Measurements from ENCODE around the gene SLC25A12. TPM values are rescaled to one million over a fixed set of nuclear protein-coding genes. Genes with fewer than 3 reads are reported as not detected.

The SLC25A12 gene
- total and polyA plus RNA-seq, 7 donors: 19.1 to 83.6 (median 66.5) TPM

DNA sequence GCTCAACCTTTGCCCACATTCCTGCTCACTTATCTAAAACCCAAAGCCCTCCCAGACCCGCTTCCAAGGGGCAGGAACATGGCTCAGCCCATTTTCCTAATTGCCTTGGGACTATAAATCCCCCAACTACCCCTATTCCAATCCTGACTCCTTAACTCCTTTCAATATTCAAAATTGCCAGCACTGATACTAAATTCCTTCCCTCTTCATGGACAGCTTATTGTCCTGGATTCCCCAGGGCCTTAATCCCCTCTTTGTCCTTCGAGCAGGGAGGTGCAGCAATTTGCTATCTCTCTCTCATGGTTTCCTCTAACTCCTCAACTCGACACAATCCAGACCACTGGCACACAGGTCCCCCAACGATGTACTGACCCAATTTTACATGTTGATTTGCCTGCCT is 99.1 kb downstream of the SLC25A12 start:
- intact Hi-C loops (cut with DNase I): no loop called here
- Histone ChIP-seq H3K27ac (no peak overlapping the region), H3K4me1 (no peaks in the 10 kb centered on the region), H3K36me3 (ENCODE audit: insufficient read depth in 1 of 2, low read depth in 1 of 2) (peaks cover 3 to 74% of the 10 kb centered on the region in 2 donors), H3K27me3 (ENCODE audit: insufficient read depth in 3 of 3, low read length in 2 of 3) (no peaks in the 10 kb centered on the region), H3K4me3 (no peak overlapping the region), H3K9me3 (no peaks in the 10 kb centered on the region)
- 59 to 60% (median 60%) methylated on average over 4 of the region's 4 CpGs for WGBS, 3 donors
- DNase-seq (no peak), ATAC-seq (no peak)
- TF ChIP-seq, protein P1, sequence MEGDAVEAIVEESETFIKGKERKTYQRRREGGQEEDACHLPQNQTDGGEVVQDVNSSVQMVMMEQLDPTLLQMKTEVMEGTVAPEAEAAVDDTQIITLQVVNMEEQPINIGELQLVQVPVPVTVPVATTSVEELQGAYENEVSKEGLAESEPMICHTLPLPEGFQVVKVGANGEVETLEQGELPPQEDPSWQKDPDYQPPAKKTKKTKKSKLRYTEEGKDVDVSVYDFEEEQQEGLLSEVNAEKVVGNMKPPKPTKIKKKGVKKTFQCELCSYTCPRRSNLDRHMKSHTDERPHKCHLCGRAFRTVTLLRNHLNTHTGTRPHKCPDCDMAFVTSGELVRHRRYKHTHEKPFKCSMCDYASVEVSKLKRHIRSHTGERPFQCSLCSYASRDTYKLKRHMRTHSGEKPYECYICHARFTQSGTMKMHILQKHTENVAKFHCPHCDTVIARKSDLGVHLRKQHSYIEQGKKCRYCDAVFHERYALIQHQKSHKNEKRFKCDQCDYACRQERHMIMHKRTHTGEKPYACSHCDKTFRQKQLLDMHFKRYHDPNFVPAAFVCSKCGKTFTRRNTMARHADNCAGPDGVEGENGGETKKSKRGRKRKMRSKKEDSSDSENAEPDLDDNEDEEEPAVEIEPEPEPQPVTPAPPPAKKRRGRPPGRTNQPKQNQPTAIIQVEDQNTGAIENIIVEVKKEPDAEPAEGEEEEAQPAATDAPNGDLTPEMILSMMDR (IDR thresholded peaks at IDR 0.05): no peak

DNA sequence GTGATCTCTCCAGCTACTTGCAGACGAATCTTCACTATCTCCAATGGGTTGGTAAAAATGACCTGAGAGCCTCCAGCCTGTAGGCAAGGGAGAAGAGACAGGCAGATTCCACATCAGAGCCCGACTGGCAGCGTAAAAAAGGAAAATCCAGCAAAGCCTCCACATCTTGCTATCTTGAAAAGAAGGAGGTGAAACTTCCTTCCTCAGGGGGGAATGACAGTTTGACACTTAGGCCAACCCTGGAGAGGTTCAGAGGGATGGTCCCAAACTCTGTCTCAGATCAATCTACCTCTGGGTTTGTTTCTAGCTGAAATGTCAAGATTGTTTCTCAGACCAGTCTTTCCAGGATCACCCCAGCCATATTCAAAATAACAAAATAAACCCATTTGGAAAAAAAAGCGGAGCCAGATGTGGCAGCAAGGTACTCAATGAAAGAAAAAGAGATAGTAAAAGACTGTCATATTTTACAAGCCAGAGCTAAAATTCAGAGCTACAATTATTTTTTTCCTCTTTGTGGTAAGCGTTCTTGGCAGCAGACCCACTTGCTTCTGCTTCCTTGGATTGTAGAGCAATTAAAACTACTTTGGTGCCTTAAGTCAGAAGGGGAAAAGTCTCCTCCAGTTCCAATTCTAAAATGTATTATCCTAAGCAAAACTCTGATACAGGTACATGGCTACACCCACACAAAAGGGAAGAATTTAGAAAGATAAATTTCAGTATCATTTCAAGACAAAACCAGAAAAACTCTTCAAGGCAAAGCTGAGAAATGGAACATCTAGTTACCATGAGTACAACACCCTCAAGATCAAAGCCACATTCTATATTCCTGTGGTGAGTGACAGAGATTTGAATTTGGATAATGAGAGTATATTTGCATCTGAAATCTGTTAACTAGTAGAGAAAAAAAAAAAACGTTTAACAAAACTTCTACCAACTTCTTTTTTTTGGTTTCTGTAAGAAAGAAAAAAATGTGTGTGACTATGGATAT is 100.1 kb downstream of the SLC25A12 start:
- intact Hi-C loops (cut with DNase I): no loop called here
- no peak for DNase-seq
- H3K27me3 ChIP-seq (ENCODE audit: insufficient read depth in 3 of 3, low read length in 2 of 3): no peaks in the 10 kb centered on the region
- H3K36me3 ChIP-seq (ENCODE audit: insufficient read depth in 1 of 2, low read depth in 1 of 2): peaks cover 3 to 73% of the 10 kb centered on the region in 2 donors
- TF ChIP-seq, protein P1 (IDR thresholded peaks at IDR 0.05): no peak
- ATAC-seq: no peak
- H3K9me3 ChIP-seq: no peaks in the 10 kb centered on the region
- no peak overlapping the region for H3K27ac ChIP-seq
- no peaks in the 10 kb centered on the region for H3K4me1 ChIP-seq
- WGBS, 3 donors: 78 to 83% (median 78%) methylated on average over 6 of the region's 6 CpGs
- no peak overlapping the region for H3K4me3 ChIP-seq

DNA sequence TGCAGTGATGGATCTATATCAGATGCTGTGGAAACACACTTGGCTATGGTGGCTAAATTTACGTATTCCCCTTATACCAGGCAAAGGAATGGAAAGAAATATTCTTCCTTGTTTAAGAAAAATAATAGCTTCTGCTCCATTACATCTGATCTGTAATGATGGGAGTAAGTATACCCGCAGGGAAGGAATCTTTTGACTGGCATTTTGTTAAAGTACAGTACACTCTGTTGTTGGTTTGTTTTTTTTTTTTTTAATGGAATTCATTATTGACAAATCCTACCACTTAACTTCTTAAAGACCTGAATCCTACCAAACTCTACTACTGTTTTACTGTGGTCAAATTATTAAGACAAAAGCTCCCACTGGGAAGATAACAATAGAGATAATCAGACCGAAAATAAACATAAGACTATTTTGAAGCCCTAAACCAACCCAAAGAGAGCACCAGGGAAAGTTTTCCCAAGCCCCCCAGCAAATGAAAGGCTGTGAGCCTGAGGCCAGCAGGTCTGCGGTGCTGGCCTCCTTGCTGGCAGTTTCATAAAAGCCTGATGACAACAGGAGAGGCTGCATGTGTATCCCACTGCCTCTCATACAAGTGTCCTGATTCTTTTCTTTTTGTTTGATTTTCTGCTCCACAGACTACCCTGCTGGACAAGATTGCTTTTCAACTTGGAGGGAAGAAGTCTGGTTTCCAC is 101.0 kb downstream of the SLC25A12 start:
- intact Hi-C loops (cut with DNase I): no loop called here
- TF ChIP-seq, protein P1 (IDR thresholded peaks at IDR 0.05): no peak

DNA sequence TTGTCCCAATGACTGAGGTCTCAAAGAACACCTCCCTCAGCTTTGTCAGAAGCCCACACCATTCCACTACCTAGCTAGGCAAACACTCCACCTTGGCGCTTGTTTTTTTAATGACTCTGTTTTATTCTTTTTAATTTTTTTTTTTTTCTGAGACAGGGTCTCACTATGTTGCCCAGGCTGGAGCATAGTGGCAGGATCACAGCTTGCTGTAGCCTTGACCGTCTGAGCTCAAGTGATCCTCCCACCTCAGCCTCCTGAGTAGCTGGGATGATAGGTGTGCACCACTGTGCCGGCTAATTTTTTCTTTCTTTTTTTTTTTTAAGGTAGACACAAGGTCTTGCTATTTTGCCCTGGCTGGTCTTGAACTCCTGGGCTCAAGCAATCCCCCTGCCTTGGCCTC is 101.9 kb downstream of the SLC25A12 start:
- H3K27me3 ChIP-seq (ENCODE audit: insufficient read depth in 3 of 3, low read length in 2 of 3): no peaks in the 10 kb centered on the region
- no peak overlapping the region for H3K4me3 ChIP-seq
- no peaks in the 10 kb centered on the region for H3K4me1 ChIP-seq
- DNase-seq (no peak), ATAC-seq (no peak)
- no peaks in the 10 kb centered on the region for H3K9me3 ChIP-seq
- peaks cover 3 to 83% of the 10 kb centered on the region in 2 donors for H3K36me3 ChIP-seq (ENCODE audit: insufficient read depth in 1 of 2, low read depth in 1 of 2)
- intact Hi-C loops (cut with DNase I): no loop called here
- WGBS, 3 donors: 92 to 98% (median 95%) methylated on average over 3 of the region's 3 CpGs
- TF ChIP-seq, protein P1 (IDR thresholded peaks at IDR 0.05): no peak
- H3K27ac ChIP-seq: no peak overlapping the region

More for the DNA sequence above, 101.0 kb downstream of the SLC25A12 start:
- DNase-seq (no peak), ATAC-seq (no peak)
- H3K27ac ChIP-seq: no peak overlapping the region
- H3K36me3 ChIP-seq (ENCODE audit: insufficient read depth in 1 of 2, low read depth in 1 of 2): peaks cover 3 to 78% of the 10 kb centered on the region in 2 donors
- H3K4me1 ChIP-seq: no peaks in the 10 kb centered on the region
- no peak overlapping the region for H3K4me3 ChIP-seq
- 70 to 81% (median 73%) methylated on average over 4 of the region's 4 CpGs for WGBS, 3 donors
- no peaks in the 10 kb centered on the region for H3K27me3 ChIP-seq (ENCODE audit: insufficient read depth in 3 of 3, low read length in 2 of 3)
- H3K9me3 ChIP-seq: no peaks in the 10 kb centered on the region

All from psoas muscle (tissue), 8 donors.